Skeletal muscle cell (primary cell): Measurements from ENCODE around the gene TMEM156.
"Not testable (repeated sequence)": the region's sequence is repeated elsewhere in the genome, so short reads cannot be mapped to it uniquely, and the experiment has no call there.

Experiments
- DNase-seq: peaks from one replicate; pipeline ENCODE4 v3.0.0-alpha.2; 2010; ENCODE audit warnings: low read depth
- H3K4me3 ChIP-seq: 2 replicates; pipeline ENCODE4 v1.5.1; 2011; ENCODE audit warnings: low read depth, mild to moderate bottlenecking, control low read depth, low read length, moderate library complexity

Gene TMEM156

DNA sequence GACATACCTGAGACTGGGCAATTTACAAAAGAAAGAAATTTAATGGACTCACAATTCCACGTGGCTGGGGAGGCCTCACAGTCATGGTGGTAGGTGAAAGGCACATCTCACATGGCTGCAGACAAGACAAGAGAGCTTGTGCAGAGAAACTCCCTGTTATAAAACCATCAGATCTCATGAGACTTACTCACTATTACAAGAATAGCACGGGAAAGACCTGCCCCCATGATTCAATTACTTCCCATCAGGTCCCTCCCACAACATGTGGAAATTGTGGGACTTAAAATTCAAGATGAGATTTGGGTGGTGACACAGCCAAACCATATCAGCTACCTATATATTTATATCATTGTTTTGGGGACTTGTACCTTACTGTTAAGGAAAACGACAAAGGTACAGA lies 90.3 kb downstream of the TMEM156 start:
- H3K4me3 ChIP-seq, result not testable (repeated sequence)
- peak; percentile 42 for DNase-seq

DNA sequence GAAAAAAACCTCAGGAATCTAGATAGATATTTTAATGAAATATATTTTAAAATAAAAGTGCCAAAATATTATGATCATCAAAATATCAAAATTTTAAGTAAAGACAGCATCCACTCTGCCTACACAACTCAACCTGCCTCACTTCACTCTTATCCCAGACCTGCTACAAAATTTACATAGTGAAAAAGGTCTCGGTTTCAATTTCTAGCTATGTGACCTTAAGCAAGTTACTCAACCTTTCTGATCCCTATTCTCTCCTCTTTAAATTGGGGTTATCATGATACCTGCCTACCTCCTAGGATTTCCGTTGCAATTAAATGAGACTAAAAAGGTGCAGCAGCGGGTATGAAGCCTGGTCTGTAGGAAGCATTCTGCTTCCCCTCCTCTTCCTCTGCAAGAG lies 91.7 kb downstream of the TMEM156 start:
- DNase-seq, result no peak
- H3K4me3 ChIP-seq, result no peak overlapping the region

- no peak for DNase-seq
- H3K4me3 ChIP-seq, result no peak overlapping the region
These were observed 93.0 kb downstream of the TMEM156 start for GRCh38 chr4:38939165-38939564.

GRCh38 chr4:38935391-38936073 lies 96.7 kb downstream of the TMEM156 start:
- no peak overlapping the region for H3K4me3 ChIP-seq
- DNase-seq, result no peak

DNA sequence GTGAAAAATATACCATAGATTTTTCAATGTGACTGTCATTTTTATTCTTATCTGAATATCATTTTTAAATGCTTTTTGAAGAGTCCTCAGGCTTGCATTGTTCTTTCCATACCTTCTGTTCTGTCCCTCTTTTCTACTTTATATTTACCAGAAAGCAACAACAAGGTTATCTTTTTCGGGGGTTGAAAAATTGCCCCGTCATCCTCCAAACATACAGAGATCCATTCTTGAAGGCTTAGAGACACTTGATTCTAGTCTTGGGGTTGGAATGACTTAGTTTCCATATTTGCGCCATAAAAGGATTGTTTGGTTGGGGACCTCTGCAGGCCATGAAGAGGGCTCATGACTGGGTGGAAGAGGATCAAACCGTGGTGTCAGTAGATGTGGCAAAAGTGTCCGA lies 101.1 kb downstream of the TMEM156 start:
- no peak overlapping the region for H3K4me3 ChIP-seq
- DNase-seq, result no peak

GRCh38 chr4:38930707-38931106 lies 101.5 kb downstream of the TMEM156 start:
- no peak overlapping the region for H3K4me3 ChIP-seq
- DNase-seq, result no peak

DNA sequence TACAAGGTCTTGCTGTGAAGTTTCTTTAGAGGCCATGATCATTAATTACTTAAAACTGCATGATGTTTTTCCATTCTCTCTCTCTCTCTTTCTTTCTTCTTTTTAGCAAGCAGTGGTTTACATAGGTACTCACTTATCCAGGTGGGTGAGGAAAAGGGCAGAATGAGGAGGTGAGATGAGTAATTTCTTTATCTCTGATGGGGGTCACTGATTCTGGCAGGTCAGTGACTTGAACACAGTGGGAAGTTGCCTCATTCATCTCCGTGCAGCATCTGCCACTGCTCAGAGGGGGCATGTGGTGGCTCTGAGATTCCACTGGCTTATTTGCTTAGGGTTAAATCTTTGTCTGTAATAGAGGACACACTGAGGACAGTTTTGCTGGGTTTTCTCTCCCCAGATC lies 102.0 kb downstream of the TMEM156 start:
- no peak for DNase-seq
- H3K4me3 ChIP-seq, result no peak overlapping the region

DNA sequence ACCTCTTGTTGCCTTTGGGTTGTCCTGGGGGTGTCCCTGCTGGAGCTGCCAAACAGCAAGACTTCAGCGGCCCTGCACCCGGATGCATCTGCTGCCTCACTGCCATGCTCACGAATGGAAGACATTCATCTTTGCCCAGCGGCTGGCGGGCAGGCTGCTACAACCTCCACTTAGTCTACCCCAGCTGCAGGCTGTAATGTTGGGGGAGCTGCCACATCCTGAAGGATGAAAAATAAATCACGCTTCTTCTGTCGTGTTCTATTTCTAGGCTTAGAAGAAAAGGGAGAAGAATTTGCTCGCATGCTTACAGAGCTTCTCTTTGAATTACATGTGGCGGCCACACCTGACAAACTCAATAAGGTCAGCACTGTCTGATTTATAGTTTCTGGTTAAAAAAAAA lies 103.2 kb downstream of the TMEM156 start:
- DNase-seq, result no peak
- H3K4me3 ChIP-seq, result no peak overlapping the region

- H3K4me3 ChIP-seq, result no peak overlapping the region
- no peak for DNase-seq
These were observed 103.6 kb downstream of the TMEM156 start for GRCh38 chr4:38928568-38928967.

- DNase-seq, result no peak
- H3K4me3 ChIP-seq, result no peak overlapping the region
These were observed 105.3 kb downstream of the TMEM156 start for GRCh38 chr4:38926896-38927295.

DNA sequence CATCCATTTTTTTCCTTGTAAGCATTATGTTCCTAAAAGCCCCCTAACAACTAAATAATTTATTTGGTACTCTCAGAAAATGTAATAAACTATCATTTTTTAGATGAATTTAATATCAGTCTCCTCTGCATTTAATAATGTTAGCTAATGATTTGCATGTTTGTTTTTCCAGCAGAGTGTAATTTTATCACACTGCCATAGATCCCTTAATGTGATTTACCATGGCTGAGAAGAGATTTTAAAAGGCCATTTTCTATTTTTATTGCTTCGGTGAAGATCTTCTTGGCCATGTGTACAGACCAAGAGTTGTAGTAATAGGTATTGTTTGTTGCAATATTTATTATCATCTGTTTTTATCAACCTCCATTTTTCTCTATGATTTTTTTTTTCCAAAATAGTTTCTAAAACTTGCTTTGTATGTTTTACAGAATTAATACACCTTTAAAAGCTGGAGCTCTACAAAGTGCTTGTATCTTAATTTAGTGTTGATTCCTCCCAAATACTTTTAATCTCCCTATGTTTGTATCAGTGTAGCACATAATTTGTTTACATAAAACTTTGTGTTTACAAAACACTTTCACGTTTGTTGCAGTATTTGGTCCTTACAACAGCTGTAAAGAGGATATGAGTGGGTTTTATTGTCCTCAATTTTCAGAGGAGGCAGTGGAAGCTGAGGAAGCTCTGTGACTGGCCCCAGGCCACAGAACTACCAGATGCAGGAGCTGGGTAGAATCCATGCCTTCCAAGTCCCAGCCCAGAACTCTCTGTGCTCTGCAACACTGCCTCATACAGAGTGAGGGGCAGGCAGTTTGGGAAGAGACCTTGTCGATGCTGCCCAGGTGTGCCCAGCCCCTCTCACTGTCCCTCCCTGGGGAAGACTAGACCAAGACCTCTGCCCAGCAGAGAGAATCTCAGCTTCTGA lies 106.5 kb downstream of the TMEM156 start:
- H3K4me3 ChIP-seq, result no peak overlapping the region
- no peak for DNase-seq

- no peak overlapping the region for H3K4me3 ChIP-seq
- no peak for DNase-seq
These were observed 107.9 kb downstream of the TMEM156 start for GRCh38 chr4:38924353-38924752.

DNA sequence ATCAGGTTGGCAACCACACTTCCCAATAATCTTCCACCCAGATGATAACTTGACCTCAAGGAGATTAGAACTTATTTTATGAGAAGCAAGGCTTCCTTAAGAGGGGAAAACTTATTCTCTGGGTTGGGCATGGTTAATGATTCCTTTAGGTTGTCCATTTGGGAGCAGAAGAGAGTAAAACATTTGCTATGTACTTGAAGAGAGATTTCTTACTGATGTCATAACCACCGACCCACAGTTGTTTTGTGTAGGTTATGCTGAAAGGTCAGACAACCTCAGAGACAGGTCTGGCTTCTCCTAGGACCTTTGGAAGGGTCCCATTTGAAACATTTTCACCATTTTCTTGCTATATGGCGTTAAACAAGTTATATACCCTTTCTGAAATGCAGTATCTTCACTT lies 108.5 kb downstream of the TMEM156 start:
- no peak for DNase-seq

DNA sequence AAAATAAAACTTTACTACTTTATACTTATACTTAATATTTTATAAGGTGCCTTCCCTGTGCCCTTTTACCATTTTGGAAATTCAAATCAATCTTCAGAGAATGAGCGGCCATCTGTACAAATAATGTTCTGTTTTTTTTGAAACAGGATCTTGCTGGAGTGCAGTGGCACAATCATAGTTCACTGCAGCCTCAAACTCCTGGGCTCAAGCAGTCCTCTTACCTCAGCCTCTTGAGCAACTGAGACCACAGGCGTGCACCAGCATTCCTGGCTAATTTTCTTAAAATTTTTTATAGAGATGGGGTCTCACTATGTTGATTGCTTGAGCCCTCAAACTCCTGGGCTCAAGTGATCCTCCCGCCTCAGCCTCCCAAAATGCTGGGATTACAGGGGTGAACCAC lies 111.1 kb downstream of the TMEM156 start:
- DNase-seq, result no peak
- H3K4me3 ChIP-seq, result no peak overlapping the region

More for the DNA sequence above, 108.5 kb downstream of the TMEM156 start:
- H3K4me3 ChIP-seq, result no peak overlapping the region

- no peak for DNase-seq
These were observed 111.5 kb downstream of the TMEM156 start for GRCh38 chr4:38920677-38921076.

DNA sequence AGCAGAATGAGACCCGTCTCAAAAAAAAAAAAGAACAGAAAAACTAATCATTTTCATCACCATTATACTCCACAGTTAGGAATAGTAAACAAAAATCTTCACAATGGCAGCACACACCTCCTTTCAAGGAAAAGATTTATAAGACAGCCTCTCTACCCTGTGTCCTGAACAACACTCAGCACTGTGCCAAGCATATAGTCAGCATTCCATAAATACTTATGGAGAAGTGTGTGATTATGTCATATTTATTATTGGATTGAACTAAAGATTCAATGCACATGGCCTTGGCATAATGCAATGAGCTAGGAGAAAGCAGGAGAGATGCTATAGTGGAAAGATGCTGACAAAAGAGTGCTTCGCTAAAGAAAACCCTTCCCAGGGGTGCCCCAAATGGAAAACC lies 112.0 kb downstream of the TMEM156 start:
- no peak overlapping the region for H3K4me3 ChIP-seq
- no peak for DNase-seq

More at GRCh38 chr4:38920677-38921076, 111.5 kb downstream of the TMEM156 start:
- no peak overlapping the region for H3K4me3 ChIP-seq

DNA sequence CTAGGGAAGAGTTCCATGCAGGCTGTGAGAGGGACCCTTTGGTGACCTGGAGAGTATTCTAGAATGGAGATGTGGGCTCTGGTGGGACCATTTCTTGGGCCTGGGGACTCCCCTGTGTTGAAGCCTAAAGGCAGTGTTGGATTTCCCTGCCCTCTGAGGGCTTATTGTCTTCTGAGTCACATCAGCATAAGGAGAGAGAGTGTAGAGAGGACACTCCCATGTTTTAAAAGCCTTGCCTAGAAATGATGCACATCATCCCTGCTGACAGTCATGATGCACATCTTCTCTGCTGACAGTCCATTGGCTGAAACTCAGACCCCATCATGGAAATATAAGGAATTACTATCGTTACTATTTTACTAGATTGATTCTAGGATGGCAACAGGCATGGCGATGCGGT lies 112.7 kb downstream of the TMEM156 start:
- no peak overlapping the region for H3K4me3 ChIP-seq
- no peak for DNase-seq

- DNase-seq, result no peak
- H3K4me3 ChIP-seq, result no peak overlapping the region
These were observed 114.7 kb downstream of the TMEM156 start for GRCh38 chr4:38917481-38918025.
